HG03354 (cell line): ENCODE results near the gene SPHK1.

ENCODE experiments used
- ATAC-seq: cut with Tn5 transposase; IDR thresholded peaks from one replicate; pipeline ENCODE4 v1.9.1; 2021; ENCODE audit warnings: mild to moderate bottlenecking; ENCODE audit not compliant: unreplicated experiment, poor library complexity, severe bottlenecking

Gene SPHK1

GRCh38 chr17:76427501-76428231, 43.3 kb downstream of the SPHK1 start:
- ATAC-seq: no peak

- no peak for ATAC-seq
Observed at GRCh38 chr17:76428511-76428910, 44.1 kb downstream of the SPHK1 start.

GRCh38 chr17:76431509-76431908, 47.1 kb downstream of the SPHK1 start:
- ATAC-seq: no peak

- no peak for ATAC-seq
Observed at GRCh38 chr17:76432004-76432403, 47.6 kb downstream of the SPHK1 start.

- no peak for ATAC-seq
Observed at GRCh38 chr17:76432712-76433336, 48.4 kb downstream of the SPHK1 start.

- no peak for ATAC-seq
Observed at GRCh38 chr17:76433693-76434092, 49.3 kb downstream of the SPHK1 start.

GRCh38 chr17:76434870-76435269, 50.5 kb downstream of the SPHK1 start:
- no peak for ATAC-seq

- ATAC-seq: no peak
Observed at GRCh38 chr17:76435751-76436150, 51.3 kb downstream of the SPHK1 start.
